Natural killer cell (primary cell): Measurements from ENCODE around the gene CSNK1G2. TPM values are rescaled to one million over a fixed set of nuclear protein-coding genes. Genes with fewer than 3 reads are reported as not detected.

Source experiments
- ATAC-seq, 3 donors: fragments of 150-1000 bp in 2 of 3; fragments of 200-7000 bp in 1 of 3; cut with Tn5 transposase; 1 replicate in 1 of 3; 2 replicates in 2 of 3; pipeline ENCODE4 v1.10.0; 2021; ENCODE audit warnings: mild to moderate bottlenecking in 2 of 3, moderate library complexity in 2 of 3
- DNase-seq, 2 donors: peaks; one replicate each; pipeline versions ENCODE4 v3.0.0 to v3.0.0-alpha.2; 2013 to 2021; ENCODE audit warnings: mixed read lengths in 1 of 2
- H3K27ac ChIP-seq: one replicate; pipeline ENCODE4 v1.5.1; 2013; ENCODE audit warnings: mild to moderate bottlenecking, low read length
- H3K27me3 ChIP-seq: one replicate; pipeline ENCODE4 v1.6.1; 2013; ENCODE audit warnings: low read length; ENCODE audit not compliant: control insufficient read depth, insufficient read depth
- H3K36me3 ChIP-seq: one replicate; pipeline ENCODE4 v1.6.1; 2013; ENCODE audit warnings: low read length; ENCODE audit not compliant: control insufficient read depth, insufficient read depth
- H3K4me1 ChIP-seq: one replicate; pipeline ENCODE4 v1.6.1; 2013; ENCODE audit warnings: low read length; ENCODE audit not compliant: control insufficient read depth, insufficient read depth
- H3K4me3 ChIP-seq: one replicate; pipeline ENCODE4 v1.5.1; 2013; ENCODE audit warnings: low read length
- H3K9me3 ChIP-seq: one replicate; pipeline ENCODE4 v1.6.1; 2013; ENCODE audit warnings: low read length; ENCODE audit not compliant: control insufficient read depth, insufficient read depth
- H3K27ac Mint-ChIP-seq, 2 donors: one replicate each; pipeline ENCODE4 v1.8.0; 2022; ENCODE audit warnings: mild to moderate bottlenecking in 2 of 2, mixed read lengths in 2 of 2, moderate library complexity in 1 of 2
- H3K27me3 Mint-ChIP-seq, 2 donors: one replicate each; pipeline ENCODE4 v1.8.0; 2022; ENCODE audit warnings: low read depth in 2 of 2, mixed read lengths in 2 of 2
- H3K36me3 Mint-ChIP-seq: one replicate; pipeline ENCODE4 v1.8.0; 2022; ENCODE audit warnings: mixed read lengths
- H3K4me1 Mint-ChIP-seq, 2 donors: one replicate each; pipeline ENCODE4 v1.8.0; 2022; ENCODE audit warnings: mixed read lengths in 2 of 2
- H3K4me3 Mint-ChIP-seq: one replicate; pipeline ENCODE4 v1.8.0; 2022; ENCODE audit warnings: mild to moderate bottlenecking, moderate library complexity, mixed read lengths
- H3K9me3 Mint-ChIP-seq, 2 donors: one replicate each; pipeline ENCODE4 v1.8.0; 2022; ENCODE audit warnings: mixed read lengths in 2 of 2
- CTCF ChIP-seq: fragments of 200-600 bp; IDR thresholded peaks from one replicate; pipeline ENCODE4 v1.8.0; 2022; ENCODE audit warnings: antibody characterized with exemption
- WGBS: methylation state at CpG from one replicate; pipeline ENCODE4 v1.1.7; 2013; ENCODE audit warnings: missing lambda C conversion rate; ENCODE audit not compliant: insufficient coverage; 5-methylcytosine and 5-hydroxymethylcytosine counted together
- intact Hi-C: fragments of 100-400 bp; cut with micrococcal nuclease; formaldehyde crosslinking; loops from one replicate; pipeline ENCODE4 v1.14.2; 2022
- total RNA-seq, 4 donors: library from RNA; stranded (reverse); fragments of 120-200 nt in 1 of 4; gene quantifications; one replicate each; pipeline versions ENCODE4 v1.2.3 to v1.2.4, GENCODE V29; 2013 to 2022

Gene CSNK1G2
- total RNA-seq, 3 donors from 2014 or later (not counting 1 experiment from before 2014, with no cell fraction given) = 138 to 143 (median 139) TPM

- Histone ChIP-seq H3K36me3 (peaks cover 3% of the 10 kb centered on the region), H3K27me3 (no peaks in the 10 kb centered on the region), H3K4me3 (no peak overlapping the region), H3K27ac (no peak overlapping the region), H3K9me3 (no peaks in the 10 kb centered on the region), H3K4me1 (no peaks in the 10 kb centered on the region)
- DNase-seq = no peak
- Mint-ChIP-seq H3K4me3 (no peak overlapping the region), H3K9me3 (no peaks in the 10 kb centered on the region), H3K27ac (no peak overlapping the region), H3K27me3 (no peaks in the 10 kb centered on the region), H3K36me3 (no peaks in the 10 kb centered on the region), H3K4me1 (peaks cover 0 to 8% of the 10 kb centered on the region in 2 donors)
- intact Hi-C loops = no loop called here
- ATAC-seq = no peak
- WGBS = 94% methylated on average over 26 of the region's 26 CpGs
- no peak for TF ChIP-seq CTCF
Observed at GRCh38 chr19:1999856-2000515, 59.0 kb downstream of the CSNK1G2 start.

GRCh38 chr19:2003874-2004273, 62.9 kb downstream of the CSNK1G2 start:
- 96% methylated on average over 4 of the region's 4 CpGs for WGBS
- Mint-ChIP-seq H3K36me3 (no peaks in the 10 kb centered on the region), H3K27ac (no peak overlapping the region), H3K27me3 (no peaks in the 10 kb centered on the region), H3K4me3 (no peak overlapping the region), H3K9me3 (no peaks in the 10 kb centered on the region), H3K4me1 (no peaks in the 10 kb centered on the region)
- no peak overlapping the region for H3K27ac ChIP-seq
- no peaks in the 10 kb centered on the region for H3K4me1 ChIP-seq
- DNase-seq (no peak), ATAC-seq (no peak)
- H3K4me3 ChIP-seq = no peak overlapping the region
- no peak for TF ChIP-seq CTCF
- H3K9me3 ChIP-seq = no peaks in the 10 kb centered on the region
- intact Hi-C loops = no loop called here
- no peaks in the 10 kb centered on the region for H3K27me3 ChIP-seq
- no peaks in the 10 kb centered on the region for H3K36me3 ChIP-seq

GRCh38 chr19:2010135-2010668, 69.2 kb downstream of the CSNK1G2 start:
- ATAC-seq (no peak), DNase-seq (no peak)
- Mint-ChIP-seq H3K27ac (peak overlapping the region in 1 of 2 donors; percentile 6), H3K9me3 (no peaks in the 10 kb centered on the region), H3K4me1 (peaks cover 13 to 38% of the 10 kb centered on the region in 2 donors), H3K36me3 (no peaks in the 10 kb centered on the region), H3K27me3 (no peaks in the 10 kb centered on the region), H3K4me3 (no peak overlapping the region)
- no peak overlapping the region for H3K27ac ChIP-seq
- H3K4me3 ChIP-seq = no peak overlapping the region
- TF ChIP-seq CTCF = no peak
- peaks cover 14% of the 10 kb centered on the region for H3K4me1 ChIP-seq
- no peaks in the 10 kb centered on the region for H3K36me3 ChIP-seq
- 95% methylated on average over 20 of the region's 20 CpGs for whole genome bisulfite sequencing
- H3K27me3 ChIP-seq = no peaks in the 10 kb centered on the region
- intact Hi-C loops = no loop called here
- no peaks in the 10 kb centered on the region for H3K9me3 ChIP-seq

- 94% methylated on average over 12 of the region's 12 CpGs for WGBS
- H3K27ac Mint-ChIP-seq = peak overlapping the region in 1 of 2 donors; percentile 45
Observed at GRCh38 chr19:2011169-2011568, 70.2 kb downstream of the CSNK1G2 start.

More at GRCh38 chr19:2011169-2011568, 70.2 kb downstream of the CSNK1G2 start:
- Histone ChIP-seq H3K27ac (no peak overlapping the region), H3K4me3 (no peak overlapping the region), H3K36me3 (no peaks in the 10 kb centered on the region), H3K27me3 (no peaks in the 10 kb centered on the region), H3K4me1 (peaks cover 17% of the 10 kb centered on the region), H3K9me3 (no peaks in the 10 kb centered on the region)
- no peak for ATAC-seq
- no peak for DNase-seq
- intact Hi-C loops = no loop called here
- no peak overlapping the region for H3K4me3 Mint-ChIP-seq
- H3K4me1 Mint-ChIP-seq = peaks cover 13 to 40% of the 10 kb centered on the region in 2 donors
- H3K9me3 Mint-ChIP-seq = no peaks in the 10 kb centered on the region
- no peaks in the 10 kb centered on the region for H3K27me3 Mint-ChIP-seq
- no peaks in the 10 kb centered on the region for H3K36me3 Mint-ChIP-seq
- no peak for TF ChIP-seq CTCF
